ENCODE results near the gene ULK4.

ULK4 gene

DNA sequence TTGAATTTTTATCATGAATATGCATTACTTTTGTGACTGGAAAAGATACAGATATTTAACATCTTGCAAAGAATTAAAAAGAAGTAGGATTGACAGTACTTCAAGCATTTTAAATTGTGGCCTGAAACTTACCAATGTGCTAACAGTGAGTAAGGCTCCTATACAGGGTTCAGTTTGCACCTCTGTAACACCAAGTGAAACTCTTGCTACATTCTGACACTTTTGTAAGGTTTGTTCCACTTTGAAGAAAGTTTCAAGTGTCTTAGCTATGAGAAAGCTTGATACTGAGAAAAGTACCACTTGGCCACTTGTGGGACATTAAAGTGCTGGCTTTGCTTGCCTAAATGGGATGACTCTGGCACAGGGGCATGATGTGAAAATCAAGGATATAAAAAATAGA lies 473.4 kb downstream of the ULK4 start:
- DNase-seq: no peak
- TF ChIP-seq CTCF (IDR thresholded peaks at IDR 0.05; ENCODE audit: low read depth, low read length, missing control alignments): no peak

DNA sequence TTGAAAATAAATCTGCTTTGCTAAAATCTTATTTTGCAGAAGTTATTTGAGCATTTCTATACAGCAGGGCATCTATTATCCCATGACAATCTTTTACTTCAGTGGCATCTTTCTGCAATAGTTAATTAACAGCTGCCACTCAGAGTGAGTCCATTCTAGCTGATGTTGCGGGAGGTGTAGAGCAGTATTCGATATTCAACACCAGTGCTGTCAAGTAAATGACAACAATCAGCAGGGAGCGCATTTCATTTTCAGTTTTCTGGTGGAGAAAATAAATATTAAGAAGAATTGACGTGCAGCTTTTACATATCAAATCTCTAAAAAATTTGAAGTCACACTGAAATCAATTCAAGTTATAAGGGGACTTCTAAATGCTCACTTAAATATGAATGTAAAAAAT lies 476.4 kb downstream of the ULK4 start:
- no peak overlapping the region for H3K4me3 ChIP-seq (ENCODE audit: low read depth, low read length)
- no peak for DNase-seq
- no peaks in the 10 kb centered on the region for H3K36me3 ChIP-seq (replicated peaks)
- in situ Hi-C loops (cut with HindIII; ENCODE audit: low pct_ligation_motif_present, low sequenced_read_pairs): no loop called here
- H3K27me3 ChIP-seq (replicated peaks): no peaks in the 10 kb centered on the region
- TF ChIP-seq CTCF (IDR thresholded peaks at IDR 0.05; ENCODE audit: low read depth, low read length, missing control alignments): no peak
- H3K27ac ChIP-seq: no peak overlapping the region

More for the DNA sequence above, 473.4 kb downstream of the ULK4 start:
- Histone ChIP-seq H3K36me3 (replicated peaks) (no peaks in the 10 kb centered on the region), H3K27ac (no peak overlapping the region), H3K4me3 (ENCODE audit: low read depth, low read length) (no peak overlapping the region), H3K27me3 (replicated peaks) (no peaks in the 10 kb centered on the region)
- in situ Hi-C loops (cut with HindIII; ENCODE audit: low pct_ligation_motif_present, low sequenced_read_pairs): no loop called here

DNA sequence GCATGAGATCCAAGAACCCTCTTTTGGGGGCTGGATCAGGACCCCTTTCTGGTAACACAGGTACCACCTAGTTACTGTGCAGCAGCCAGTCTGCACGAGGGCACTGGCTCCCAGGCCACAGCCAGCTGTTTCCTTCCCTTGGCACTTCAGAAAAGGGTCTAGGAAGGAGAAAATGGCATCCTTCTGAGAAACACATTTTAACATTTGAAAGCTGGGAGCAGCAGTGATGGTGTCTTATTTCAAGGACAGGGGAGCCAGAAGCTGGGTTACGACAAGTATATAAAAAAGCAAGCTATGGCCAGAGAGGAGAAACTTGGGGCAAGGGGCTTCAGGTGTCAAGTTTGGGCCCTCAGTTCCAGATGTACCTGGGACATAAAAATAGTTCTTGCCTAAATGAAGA lies 479.8 kb downstream of the ULK4 start:
- Histone ChIP-seq H3K27me3 (replicated peaks) (no peaks in the 10 kb centered on the region), H3K36me3 (replicated peaks) (no peaks in the 10 kb centered on the region), H3K4me3 (ENCODE audit: low read depth, low read length) (no peak overlapping the region), H3K27ac (no peak overlapping the region)
- no peak for DNase-seq
- TF ChIP-seq CTCF (IDR thresholded peaks at IDR 0.05; ENCODE audit: low read depth, low read length, missing control alignments): no peak
- in situ Hi-C loops (cut with HindIII; ENCODE audit: low pct_ligation_motif_present, low sequenced_read_pairs): no loop called here

DNA sequence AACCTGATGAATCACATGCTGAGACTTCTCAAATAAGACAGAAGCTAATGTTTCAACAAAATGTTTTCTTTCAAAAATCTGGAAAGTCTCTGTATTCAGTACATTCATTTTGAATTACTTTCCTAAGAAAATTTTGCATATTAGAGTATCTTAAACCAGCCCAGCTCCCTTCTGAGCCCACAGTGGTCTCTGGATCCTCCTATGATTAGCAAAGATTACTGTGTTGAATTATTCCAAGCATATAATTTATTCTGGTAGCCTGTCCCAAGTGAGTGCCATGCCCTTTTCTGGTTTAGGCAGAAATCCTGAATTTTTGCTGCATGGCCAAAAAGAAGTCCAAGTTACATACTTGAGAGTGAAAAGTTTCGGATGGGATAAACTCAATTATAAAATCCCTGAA lies 483.6 kb downstream of the ULK4 start:
- Histone ChIP-seq H3K27ac (no peak overlapping the region), H3K27me3 (replicated peaks) (no peaks in the 10 kb centered on the region), H3K36me3 (replicated peaks) (no peaks in the 10 kb centered on the region), H3K4me3 (ENCODE audit: low read depth, low read length) (no peak overlapping the region)
- TF ChIP-seq CTCF (IDR thresholded peaks at IDR 0.05; ENCODE audit: low read depth, low read length, missing control alignments): no peak
- in situ Hi-C loops (cut with HindIII; ENCODE audit: low pct_ligation_motif_present, low sequenced_read_pairs): no loop called here
- no peak for DNase-seq

DNA sequence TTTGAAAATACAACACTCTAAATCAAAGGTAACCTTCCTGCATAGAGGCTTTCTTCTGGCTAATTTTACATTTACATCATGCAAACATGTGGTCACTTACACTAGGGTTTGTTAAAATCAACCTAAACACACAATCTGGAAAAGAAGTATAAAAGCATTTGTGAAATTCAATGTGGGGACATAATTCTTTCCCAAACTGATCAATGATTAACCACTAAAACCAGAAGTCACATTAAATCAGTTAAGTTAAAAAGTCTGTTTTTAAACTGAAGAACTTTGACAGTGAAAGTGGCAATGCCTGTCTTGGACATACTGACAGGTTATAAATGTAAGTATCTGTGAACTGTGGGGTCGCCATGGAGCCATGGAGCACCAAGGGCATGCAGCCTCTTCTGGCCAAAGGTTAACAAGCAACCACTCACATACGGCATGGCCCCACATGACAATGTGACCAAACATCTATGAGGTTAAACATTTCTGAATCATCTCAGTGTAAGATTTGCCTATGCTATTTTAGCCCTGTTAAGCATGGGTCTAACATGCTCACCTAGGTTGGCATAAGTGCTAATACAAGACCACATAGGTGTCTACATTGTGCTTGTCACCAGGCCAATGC lies 484.4 kb downstream of the ULK4 start:
- no peak for DNase-seq
- Histone ChIP-seq H3K27ac (no peak overlapping the region), H3K36me3 (replicated peaks) (no peaks in the 10 kb centered on the region), H3K27me3 (replicated peaks) (no peaks in the 10 kb centered on the region), H3K4me3 (ENCODE audit: low read depth, low read length) (no peak overlapping the region)
- in situ Hi-C loops (cut with HindIII; ENCODE audit: low pct_ligation_motif_present, low sequenced_read_pairs): no loop called here
- TF ChIP-seq CTCF (IDR thresholded peaks at IDR 0.05; ENCODE audit: low read depth, low read length, missing control alignments): no peak

DNA sequence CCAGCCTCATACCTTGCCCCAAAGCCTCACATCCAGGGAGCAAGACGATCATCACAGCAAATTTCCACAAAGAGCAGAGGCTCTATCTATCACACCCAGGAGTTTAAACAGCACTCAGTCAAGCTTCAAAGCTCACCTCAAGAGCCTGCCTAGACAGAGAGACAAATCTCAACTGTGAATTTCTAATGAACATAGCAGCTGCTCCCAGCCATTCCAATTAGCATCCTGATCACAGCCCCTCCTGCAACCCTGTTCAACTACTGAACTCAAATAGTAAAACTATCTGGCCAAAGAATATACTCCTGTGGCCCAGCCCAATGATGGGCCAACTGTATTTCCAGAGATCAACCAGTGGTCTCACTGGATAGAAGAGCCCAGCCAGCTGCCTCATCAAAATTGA lies 492.8 kb downstream of the ULK4 start:
- Histone ChIP-seq H3K36me3 (replicated peaks) (no peaks in the 10 kb centered on the region), H3K4me3 (ENCODE audit: low read depth, low read length) (no peak overlapping the region), H3K27me3 (replicated peaks) (no peaks in the 10 kb centered on the region), H3K27ac (no peak overlapping the region)
- TF ChIP-seq CTCF (IDR thresholded peaks at IDR 0.05; ENCODE audit: low read depth, low read length, missing control alignments): no peak
- no peak for DNase-seq
- in situ Hi-C loops (cut with HindIII; ENCODE audit: low pct_ligation_motif_present, low sequenced_read_pairs): no loop called here

Data from brain microvascular endothelial cell (primary cell).